SK-N-SH treated with all-trans-retinoic acid at 6 μM for 48 hours (cell line): ENCODE results near the gene TSPAN10.

Experiments
- ARNTL ChIP-seq: fragments of 450-650 bp; formaldehyde crosslinking; IDR thresholded peaks from 2 replicates; pipeline ENCODE4 v1.5.0; 2020; ENCODE audit warnings: low read depth, mild to moderate bottlenecking, moderate library complexity, borderline replicate concordance
- GLIS3 ChIP-seq: fragments of 250-450 bp; sonication (Bioruptor Pico); IDR thresholded peaks from 2 replicates; pipeline ENCODE4 v1.5.0; 2020; ENCODE audit warnings: mild to moderate bottlenecking, moderate library complexity
- ISL1 ChIP-seq: fragments of 250-450 bp; sonication (Bioruptor Pico); IDR thresholded peaks from 2 replicates; pipeline ENCODE4 v2.1.2; 2022; ENCODE audit warnings: mild to moderate bottlenecking, moderate library complexity
- RARB ChIP-seq: fragments of 250-450 bp; sonication (Bioruptor Pico); IDR thresholded peaks from 2 replicates; pipeline ENCODE4 v1.8.0; 2021; ENCODE audit warnings: mild to moderate bottlenecking, moderate library complexity
- TOX ChIP-seq: fragments of 250-450 bp; sonication (Bioruptor Pico); IDR thresholded peaks from 2 replicates; pipeline ENCODE4 v1.8.0; 2021; ENCODE audit warnings: mild to moderate bottlenecking, moderate library complexity, borderline replicate concordance
- ZFP3 ChIP-seq: fragments of 250-450 bp; sonication (Bioruptor Pico); IDR thresholded peaks from 2 replicates; pipeline ENCODE4 v1.5.0; 2020; ENCODE audit warnings: mild to moderate bottlenecking, moderate library complexity
- TF ChIP-seq, protein P1 (sequence below): fragments of 250-450 bp; sonication (Bioruptor Pico); IDR thresholded peaks from 2 replicates; pipeline ENCODE4 v1.8.0; 2020; ENCODE audit warnings: mild to moderate bottlenecking, moderate library complexity, borderline replicate concordance

GRCh38 chr17:81615401-81615930 is 21.5 kb upstream of the TSPAN10 start:
- TF ChIP-seq, protein P1, sequence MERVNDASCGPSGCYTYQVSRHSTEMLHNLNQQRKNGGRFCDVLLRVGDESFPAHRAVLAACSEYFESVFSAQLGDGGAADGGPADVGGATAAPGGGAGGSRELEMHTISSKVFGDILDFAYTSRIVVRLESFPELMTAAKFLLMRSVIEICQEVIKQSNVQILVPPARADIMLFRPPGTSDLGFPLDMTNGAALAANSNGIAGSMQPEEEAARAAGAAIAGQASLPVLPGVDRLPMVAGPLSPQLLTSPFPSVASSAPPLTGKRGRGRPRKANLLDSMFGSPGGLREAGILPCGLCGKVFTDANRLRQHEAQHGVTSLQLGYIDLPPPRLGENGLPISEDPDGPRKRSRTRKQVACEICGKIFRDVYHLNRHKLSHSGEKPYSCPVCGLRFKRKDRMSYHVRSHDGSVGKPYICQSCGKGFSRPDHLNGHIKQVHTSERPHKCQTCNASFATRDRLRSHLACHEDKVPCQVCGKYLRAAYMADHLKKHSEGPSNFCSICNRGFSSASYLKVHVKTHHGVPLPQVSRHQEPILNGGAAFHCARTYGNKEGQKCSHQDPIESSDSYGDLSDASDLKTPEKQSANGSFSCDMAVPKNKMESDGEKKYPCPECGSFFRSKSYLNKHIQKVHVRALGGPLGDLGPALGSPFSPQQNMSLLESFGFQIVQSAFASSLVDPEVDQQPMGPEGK (CRISPR knock-in tag): no peak
- TF ChIP-seq ZFP3 (CRISPR knock-in tag): no peak
- TF ChIP-seq TOX (CRISPR knock-in tag): no peak
- no peak for TF ChIP-seq RARB (CRISPR knock-in tag)
- no peak for TF ChIP-seq GLIS3 (CRISPR knock-in tag)
- no peak for TF ChIP-seq ARNTL (CRISPR knock-in tag)
- TF ChIP-seq ISL1 (CRISPR knock-in tag): no peak
